HCT116 (cell line): ENCODE results near the gene PPM1A. TPM values are rescaled to one million over a fixed set of nuclear protein-coding genes. Genes with fewer than 3 reads are reported as not detected.

Source experiments
- ATAC-seq: fragments of 200-7000 bp; cut with Tn5 transposase; 2 replicates; pipeline ENCODE4 v1.9.1; 2020; ENCODE audit warnings: mild to moderate bottlenecking, moderate library complexity
- BruUV-seq: library from RNA; stranded (reverse); fragments of 400-500 nt; replicated peaks from 2 replicates; lab custom pipeline; 2021; lab: Mats Ljungman, UMichigan
- CTCF ChIA-PET: fragments of 300-600 bp; sonication (Branson Sonifier 250); formaldehyde crosslinking; loops from one replicate; lab custom pipeline; 2021; ENCODE audit warnings: antibody characterized with exemption; lab: Charles Lee
- POLR2A ChIA-PET: fragments of 300-600, 350-600 bp; sonication (Branson Sonifier 250); formaldehyde crosslinking; loops from one replicate; lab custom pipeline; 2021; ENCODE audit warnings: antibody characterized with exemption; lab: Charles Lee
- RAD21 ChIA-PET, 2 experiments: fragments of 300-600 bp; sonication (Branson Sonifier 250); formaldehyde crosslinking; loops; one replicate each; lab custom pipeline; 2023; ENCODE audit warnings: low total read pairs in 2 of 2; ENCODE audit not compliant: uncharacterized antibody in 2 of 2, unreplicated experiment in 2 of 2, low non-redundant PET in 1 of 2; lab: Charles Lee
- DNase-seq: peaks from one replicate; pipeline ENCODE4 v3.0.0-alpha.2; 2010; ENCODE audit warnings: low read depth, low spot score
- H2AFZ ChIP-seq: fragments of 200-600 bp; shearing (Covaris generic), sonication (generic); 2 replicates; pipeline ENCODE4 v1.6.1; 2017; ENCODE audit warnings: low read depth, mixed run types, mixed read lengths, antibody characterized with exemption, low read length; ENCODE audit not compliant: poor library complexity, severe bottlenecking
- H3K27ac ChIP-seq: 2 replicates; pipeline ENCODE4 v1.5.1; 2012; ENCODE audit warnings: low read depth, low read length
- H3K27me3 ChIP-seq: fragments of 200-600 bp; sonication (generic); 2 replicates; pipeline ENCODE4 v1.6.1; 2016; ENCODE audit warnings: mixed run types, low read length, mixed read lengths; ENCODE audit not compliant: insufficient read depth
- H3K36me3 ChIP-seq, 2 experiments: fragments of 200-500 bp in 1 of 2; fragments of 200-600 bp in 1 of 2; sonication (Bioruptor generic) in 1 of 2; sonication (generic) in 1 of 2; 2 replicates each; pipeline versions ENCODE4 v1.5.1 to v1.6.1; 2014 to 2016; ENCODE audit warnings: low read length in 2 of 2, inconsistent platforms in 1 of 2, mixed read lengths in 1 of 2, mixed run types in 1 of 2; ENCODE audit not compliant: insufficient read depth in 2 of 2, control insufficient read depth in 1 of 2
- H3K4me1 ChIP-seq, 2 experiments: fragments of 200-600 bp in 1 of 2; sonication (generic) in 1 of 2; 2 replicates each; pipeline versions ENCODE4 v1.5.1 to v1.6.1; 2012 to 2017; ENCODE audit warnings: low read length in 2 of 2, inconsistent platforms in 1 of 2, mild to moderate bottlenecking in 1 of 2, mixed read lengths in 1 of 2, mixed run types in 1 of 2, moderate library complexity in 1 of 2; ENCODE audit not compliant: insufficient read depth in 2 of 2, control insufficient read depth in 1 of 2
- H3K4me2 ChIP-seq: fragments of 200-600 bp; sonication (generic); 2 replicates; pipeline ENCODE4 v1.6.1; 2017; ENCODE audit warnings: mixed run types, low read length, mixed read lengths
- H3K4me3 ChIP-seq, 2 experiments: fragments of 200-600 bp in 1 of 2; sonication (generic) in 1 of 2; replicated peaks in 1 of 2; 2 replicates each; pipeline ENCODE4 v1.5.1; 2011 to 2016; ENCODE audit warnings: low read length in 2 of 2, control low read depth in 1 of 2, low read depth in 1 of 2, mild to moderate bottlenecking in 1 of 2, mixed read lengths in 1 of 2, mixed run types in 1 of 2
- H3K79me2 ChIP-seq: fragments of 200-600 bp; sonication (generic); 2 replicates; pipeline ENCODE4 v1.6.1; 2017; ENCODE audit warnings: mild to moderate bottlenecking, mixed run types, low read length, moderate library complexity, mixed read lengths; ENCODE audit not compliant: insufficient read depth
- H3K9ac ChIP-seq: fragments of 200-600 bp; sonication (generic); 2 replicates; pipeline ENCODE4 v1.6.1; 2016; ENCODE audit warnings: low read length, mixed read lengths
- H3K9me2 ChIP-seq: fragments of 200-600 bp; sonication (generic), shearing (Covaris generic); 2 replicates; pipeline ENCODE4 v1.6.1; 2017; ENCODE audit warnings: mixed run types, mild to moderate bottlenecking, moderate library complexity; ENCODE audit not compliant: insufficient read depth
- H3K9me3 ChIP-seq, 2 experiments: fragments of 200-500 bp in 1 of 2; fragments of 200-600 bp in 1 of 2; sonication (Bioruptor generic) in 1 of 2; sonication (generic) in 1 of 2; 2 replicates each; pipeline ENCODE4 v1.6.1; 2014 to 2017; ENCODE audit warnings: low read length in 2 of 2, mixed read lengths in 2 of 2, inconsistent platforms in 1 of 2, low read depth in 1 of 2, mild to moderate bottlenecking in 1 of 2, mixed run types in 1 of 2, moderate library complexity in 1 of 2; ENCODE audit not compliant: control insufficient read depth in 1 of 2, insufficient read depth in 1 of 2
- H4K20me1 ChIP-seq: fragments of 200-600 bp; sonication (generic), shearing (Covaris generic); 2 replicates; pipeline ENCODE4 v1.6.1; 2017; ENCODE audit warnings: mixed run types, mild to moderate bottlenecking, moderate library complexity; ENCODE audit not compliant: insufficient read depth
- CEBPB ChIP-seq: IDR thresholded peaks from 2 replicates; pipeline ENCODE4 v1.6.1; 2012; ENCODE audit warnings: low read depth
- EGR1 ChIP-seq: IDR thresholded peaks from 2 replicates; pipeline ENCODE4 v1.6.1; 2012; ENCODE audit warnings: low read depth
- ELF1 ChIP-seq: IDR thresholded peaks from 2 replicates; pipeline ENCODE4 v1.6.1; 2012; ENCODE audit warnings: low read depth, borderline replicate concordance
- EZH2 ChIP-seq: fragments of 200-600 bp; sonication (generic); IDR thresholded peaks from 2 replicates; pipeline ENCODE4 v1.6.1; 2017; ENCODE audit warnings: antibody characterized with exemption, mixed run types
- EZH2phosphoT487 ChIP-seq: fragments of 200-600 bp; IDR thresholded peaks from 2 replicates; pipeline ENCODE4 v1.6.1; 2018; ENCODE audit warnings: antibody characterized with exemption, borderline replicate concordance
- FOSL1 ChIP-seq: IDR thresholded peaks from 2 replicates; pipeline ENCODE4 v1.6.1; 2012; ENCODE audit warnings: low read depth
- JUND ChIP-seq: IDR thresholded peaks from 2 replicates; pipeline ENCODE4 v1.6.1; 2012
- POLR2A ChIP-seq: IDR thresholded peaks from 2 replicates; pipeline ENCODE4 v1.7.0; 2011; ENCODE audit warnings: borderline replicate concordance; ENCODE audit not compliant: insufficient read depth, insufficient read length; ENCODE audit errors: extremely low read depth
- POLR2AphosphoS5 ChIP-seq: IDR thresholded peaks from 2 replicates; pipeline ENCODE4 v1.6.1; 2011; ENCODE audit warnings: mild to moderate bottlenecking, low read depth, low read length, moderate library complexity
- SIN3A ChIP-seq: IDR thresholded peaks from 2 replicates; pipeline ENCODE4 v1.6.1; 2012; ENCODE audit warnings: low read depth
- SP1 ChIP-seq: IDR thresholded peaks from 2 replicates; pipeline ENCODE4 v1.6.1; 2012; ENCODE audit warnings: low read depth
- TCF7L2 ChIP-seq: IDR thresholded peaks from 2 replicates; pipeline ENCODE4 v1.7.0; 2011; ENCODE audit warnings: borderline replicate concordance, inconsistent platforms; ENCODE audit not compliant: insufficient read depth, insufficient read length; ENCODE audit errors: extremely low read depth
- YY1 ChIP-seq: IDR thresholded peaks from 2 replicates; pipeline ENCODE4 v1.6.1; 2011; ENCODE audit warnings: low read length, low read depth, moderate library complexity, mild to moderate bottlenecking; ENCODE audit not compliant: insufficient replicate concordance; ENCODE audit errors: extremely low read depth
- ZBTB33 ChIP-seq: IDR thresholded peaks from 2 replicates; pipeline ENCODE4 v1.6.1; 2011; ENCODE audit warnings: mild to moderate bottlenecking, low read length, moderate library complexity; ENCODE audit not compliant: insufficient replicate concordance; ENCODE audit errors: extremely low read depth
- ZFX ChIP-seq: fragments of 450-650 bp; IDR thresholded peaks from 2 replicates; pipeline ENCODE4 v1.6.1; 2017
- intact Hi-C: fragments of 100-400 bp; cut with micrococcal nuclease; formaldehyde crosslinking; loops from 2 replicates; pipeline ENCODE4 v1.10.0; 2022
- total RNA-seq: library from RNA; stranded (reverse); gene quantifications from one replicate; pipeline ENCODE4 v1.2.1, GENCODE V29; 2021; ENCODE audit not compliant: unreplicated experiment
- TF ChIP-seq, protein P1 (sequence below): IDR thresholded peaks from 2 replicates; pipeline ENCODE4 v1.6.1; 2012

PPM1A gene
- total RNA-seq, 1 experiment from 2014 or later, result 32.8 TPM

GRCh38 chr14:60225265-60225664 lies 23.8 kb upstream of the PPM1A start:
- Histone ChIP-seq H3K4me2 (no peak overlapping the region), H3K36me3 (no peaks in the 10 kb centered on the region), H3K4me3 (no peak overlapping the region), H3K79me2 (no peaks in the 10 kb centered on the region), H2AFZ (no peak overlapping the region), H3K27me3 (no peaks in the 10 kb centered on the region), H3K9me3 (no peaks in the 10 kb centered on the region), H3K9ac (no peak overlapping the region), H3K4me1 (no peaks in the 10 kb centered on the region), H3K27ac (no peak overlapping the region)
- RAD21 ChIA-PET, result no interaction called here
- CTCF ChIA-PET, result interaction anchor here (1.2 kb wide), 1 partner anchor 23 kb away, joined by 5 read pairs; the partner anchor contains the start of gene PPM1A
- no TSS peak for BruUV-seq
- intact Hi-C loops, result no loop called here
- TF ChIP-seq SIN3A (no peak), YY1 (no peak), EZH2phosphoT487 (no peak), SP1 (no peak), EZH2 (no peak), FOSL1 (no peak), POLR2AphosphoS5 (no peak), CEBPB (no peak), POLR2A (no peak)
- TF ChIP-seq, protein P1, sequence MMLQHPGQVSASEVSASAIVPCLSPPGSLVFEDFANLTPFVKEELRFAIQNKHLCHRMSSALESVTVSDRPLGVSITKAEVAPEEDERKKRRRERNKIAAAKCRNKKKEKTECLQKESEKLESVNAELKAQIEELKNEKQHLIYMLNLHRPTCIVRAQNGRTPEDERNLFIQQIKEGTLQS, result no peak
- TF ChIP-seq, all 23 proteins: peak for 0
- no peak for ATAC-seq
- no peaks in the 10 kb centered on the region for H4K20me1 ChIP-seq
- H3K9me2 ChIP-seq, result no peaks in the 10 kb centered on the region
- POLR2A ChIA-PET, result no interaction called here
- DNase-seq, result no peak

DNA sequence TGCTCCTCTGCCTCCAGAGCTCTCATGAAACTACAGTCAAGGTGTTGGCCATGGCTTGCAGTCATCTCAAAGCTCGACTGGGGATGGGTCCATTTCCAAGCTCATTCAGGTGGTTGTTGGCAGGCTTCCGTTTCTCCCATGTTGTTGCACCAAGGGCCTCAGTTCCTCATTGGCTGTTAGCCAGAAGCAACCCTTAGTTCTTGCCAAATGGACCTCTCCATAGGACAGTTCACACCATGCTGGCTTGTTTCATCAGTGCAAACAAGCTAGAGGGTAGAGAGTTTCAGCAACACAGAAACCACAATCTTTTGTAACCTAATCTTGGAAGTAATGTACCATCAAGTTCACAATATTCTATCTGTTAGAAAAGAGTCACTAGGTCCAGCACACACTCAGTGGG lies 22.7 kb upstream of the PPM1A start:
- Histone ChIP-seq H3K4me1 (no peaks in the 10 kb centered on the region), H3K9ac (no peak overlapping the region), H3K9me2 (no peaks in the 10 kb centered on the region), H3K36me3 (no peaks in the 10 kb centered on the region), H3K4me2 (no peak overlapping the region), H3K9me3 (no peaks in the 10 kb centered on the region), H2AFZ (no peak overlapping the region), H3K4me3 (no peak overlapping the region), H3K79me2 (no peaks in the 10 kb centered on the region), H4K20me1 (no peaks in the 10 kb centered on the region), H3K27ac (no peak overlapping the region), H3K27me3 (no peaks in the 10 kb centered on the region)
- DNase-seq, result no peak
- ChIA-PET CTCF (no interaction called here), POLR2A (no interaction called here), RAD21 (no interaction called here)
- no TSS peak for BruUV-seq
- intact Hi-C loops, result no loop called here
- no peak for ATAC-seq
- TF ChIP-seq SP1 (no peak), ZFX (no peak), ELF1 (no peak), JUND (no peak), EGR1 (no peak), TCF7L2 (no peak), ZBTB33 (no peak), SIN3A (no peak)
- TF ChIP-seq, protein P1, result no peak
